Adrenal gland (tissue), 5 donors: ENCODE results near the gene ECI2.

Source experiments
- CTCF ChIP-seq, 6 experiments: fragments of 450-650 bp in 4 of 6; fragments of 200-600 bp in 2 of 6; sonication (generic) in 1 of 6; IDR thresholded peaks; 1 replicate in 5 of 6; 2 replicates in 1 of 6; pipeline versions ENCODE4 v1.5.1 to v1.8.0; 2016 to 2021; ENCODE audit warnings: antibody characterized with exemption in 6 of 6, mild to moderate bottlenecking in 2 of 6, moderate library complexity in 1 of 6
- POLR2A ChIP-seq, 2 donors: fragments of 450-650 bp; IDR thresholded peaks; one replicate each; pipeline ENCODE4 v1.6.1; 2017; ENCODE audit warnings: antibody characterized with exemption in 2 of 2, mild to moderate bottlenecking in 2 of 2, moderate library complexity in 1 of 2
- donor health status: DM: no; HTN: no; CAD: no.

GRCh38 chr6:4128072-4128471 is 7.3 kb downstream of the ECI2 start:
- TF ChIP-seq CTCF (IDR thresholded peaks at IDR 0.05) (no peak), POLR2A (IDR thresholded peaks at IDR 0.05) (no peak)
